K562 (cell line): ENCODE measurements around the gene PIM3.

Experiments
- MAZ ChIP-seq, 2 experiments: fragments of 450-650 bp in 1 of 2; sonication (generic) in 1 of 2; formaldehyde crosslinking; IDR thresholded peaks in 1 of 2; conservative IDR thresholded peaks in 1 of 2; 2 replicates each; pipeline versions ENCODE4 v1.4.0 to v1.5.0; 2020; ENCODE audit warnings: mild to moderate bottlenecking in 1 of 2, missing genetic modification reagents in 1 of 2
- POLR2A ChIP-seq: fragments of 450-650 bp; conservative IDR thresholded peaks from 2 replicates; pipeline ENCODE4 v1.6.1; 2016
- ZNF224 ChIP-seq: sonication (generic); formaldehyde crosslinking; IDR thresholded peaks from 2 replicates; pipeline ENCODE4 v1.8.0; 2022; ENCODE audit warnings: mild to moderate bottlenecking, missing genetic modification reagents
- TF ChIP-seq, protein P1 (sequence below): sonication (generic); formaldehyde crosslinking; IDR thresholded peaks from 2 replicates; pipeline ENCODE4 v1.8.0; 2023; ENCODE audit warnings: missing genetic modification reagents, mild to moderate bottlenecking, borderline replicate concordance

DNA sequence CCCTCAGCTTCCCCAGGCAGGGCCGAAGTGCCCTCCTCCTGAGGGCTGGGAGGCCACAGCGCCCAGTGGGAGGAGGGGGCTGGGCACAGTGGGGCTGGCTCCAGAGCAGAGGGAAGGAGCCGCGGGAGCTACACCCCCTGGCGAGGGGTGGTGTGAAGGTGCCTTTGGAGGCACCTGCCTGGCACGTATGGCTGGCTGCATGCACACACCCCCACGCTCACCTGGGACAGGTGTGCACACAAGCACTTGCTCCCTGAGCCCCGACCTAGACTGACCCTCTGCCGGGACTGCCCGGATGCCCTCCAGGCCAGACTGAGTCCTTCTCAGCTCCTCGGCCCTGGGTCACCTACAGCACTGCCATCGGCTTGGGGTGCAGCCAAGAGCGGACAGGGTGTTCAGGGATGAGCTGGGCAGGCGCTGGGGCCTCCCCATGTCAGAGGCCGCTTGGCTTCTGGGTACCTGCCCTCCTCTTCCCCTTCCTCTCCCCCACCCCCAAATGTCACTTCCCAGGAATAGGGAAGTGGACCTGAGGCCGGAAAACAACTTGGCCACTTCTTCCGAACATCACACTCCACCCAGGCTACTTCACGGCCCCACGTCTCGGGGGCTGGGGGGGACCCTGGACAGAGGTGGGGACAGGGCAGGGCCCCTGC is 7.4 kb upstream of the PIM3 start:
- TF ChIP-seq, protein P1, sequence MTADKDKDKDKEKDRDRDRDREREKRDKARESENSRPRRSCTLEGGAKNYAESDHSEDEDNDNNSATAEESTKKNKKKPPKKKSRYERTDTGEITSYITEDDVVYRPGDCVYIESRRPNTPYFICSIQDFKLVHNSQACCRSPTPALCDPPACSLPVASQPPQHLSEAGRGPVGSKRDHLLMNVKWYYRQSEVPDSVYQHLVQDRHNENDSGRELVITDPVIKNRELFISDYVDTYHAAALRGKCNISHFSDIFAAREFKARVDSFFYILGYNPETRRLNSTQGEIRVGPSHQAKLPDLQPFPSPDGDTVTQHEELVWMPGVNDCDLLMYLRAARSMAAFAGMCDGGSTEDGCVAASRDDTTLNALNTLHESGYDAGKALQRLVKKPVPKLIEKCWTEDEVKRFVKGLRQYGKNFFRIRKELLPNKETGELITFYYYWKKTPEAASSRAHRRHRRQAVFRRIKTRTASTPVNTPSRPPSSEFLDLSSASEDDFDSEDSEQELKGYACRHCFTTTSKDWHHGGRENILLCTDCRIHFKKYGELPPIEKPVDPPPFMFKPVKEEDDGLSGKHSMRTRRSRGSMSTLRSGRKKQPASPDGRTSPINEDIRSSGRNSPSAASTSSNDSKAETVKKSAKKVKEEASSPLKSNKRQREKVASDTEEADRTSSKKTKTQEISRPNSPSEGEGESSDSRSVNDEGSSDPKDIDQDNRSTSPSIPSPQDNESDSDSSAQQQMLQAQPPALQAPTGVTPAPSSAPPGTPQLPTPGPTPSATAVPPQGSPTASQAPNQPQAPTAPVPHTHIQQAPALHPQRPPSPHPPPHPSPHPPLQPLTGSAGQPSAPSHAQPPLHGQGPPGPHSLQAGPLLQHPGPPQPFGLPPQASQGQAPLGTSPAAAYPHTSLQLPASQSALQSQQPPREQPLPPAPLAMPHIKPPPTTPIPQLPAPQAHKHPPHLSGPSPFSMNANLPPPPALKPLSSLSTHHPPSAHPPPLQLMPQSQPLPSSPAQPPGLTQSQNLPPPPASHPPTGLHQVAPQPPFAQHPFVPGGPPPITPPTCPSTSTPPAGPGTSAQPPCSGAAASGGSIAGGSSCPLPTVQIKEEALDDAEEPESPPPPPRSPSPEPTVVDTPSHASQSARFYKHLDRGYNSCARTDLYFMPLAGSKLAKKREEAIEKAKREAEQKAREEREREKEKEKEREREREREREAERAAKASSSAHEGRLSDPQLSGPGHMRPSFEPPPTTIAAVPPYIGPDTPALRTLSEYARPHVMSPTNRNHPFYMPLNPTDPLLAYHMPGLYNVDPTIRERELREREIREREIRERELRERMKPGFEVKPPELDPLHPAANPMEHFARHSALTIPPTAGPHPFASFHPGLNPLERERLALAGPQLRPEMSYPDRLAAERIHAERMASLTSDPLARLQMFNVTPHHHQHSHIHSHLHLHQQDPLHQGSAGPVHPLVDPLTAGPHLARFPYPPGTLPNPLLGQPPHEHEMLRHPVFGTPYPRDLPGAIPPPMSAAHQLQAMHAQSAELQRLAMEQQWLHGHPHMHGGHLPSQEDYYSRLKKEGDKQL (CRISPR knock-in tag): no peak
- TF ChIP-seq ZNF224 (CRISPR knock-in tag): no peak
- no peak for TF ChIP-seq MAZ (CRISPR knock-in tag; conservative IDR thresholded peaks at IDR 0.05 in 1 of 2, IDR thresholded peaks at IDR 0.05 in 1 of 2)
- no peak for TF ChIP-seq POLR2A
